ENCODE results near the gene NRG2.

DNA sequence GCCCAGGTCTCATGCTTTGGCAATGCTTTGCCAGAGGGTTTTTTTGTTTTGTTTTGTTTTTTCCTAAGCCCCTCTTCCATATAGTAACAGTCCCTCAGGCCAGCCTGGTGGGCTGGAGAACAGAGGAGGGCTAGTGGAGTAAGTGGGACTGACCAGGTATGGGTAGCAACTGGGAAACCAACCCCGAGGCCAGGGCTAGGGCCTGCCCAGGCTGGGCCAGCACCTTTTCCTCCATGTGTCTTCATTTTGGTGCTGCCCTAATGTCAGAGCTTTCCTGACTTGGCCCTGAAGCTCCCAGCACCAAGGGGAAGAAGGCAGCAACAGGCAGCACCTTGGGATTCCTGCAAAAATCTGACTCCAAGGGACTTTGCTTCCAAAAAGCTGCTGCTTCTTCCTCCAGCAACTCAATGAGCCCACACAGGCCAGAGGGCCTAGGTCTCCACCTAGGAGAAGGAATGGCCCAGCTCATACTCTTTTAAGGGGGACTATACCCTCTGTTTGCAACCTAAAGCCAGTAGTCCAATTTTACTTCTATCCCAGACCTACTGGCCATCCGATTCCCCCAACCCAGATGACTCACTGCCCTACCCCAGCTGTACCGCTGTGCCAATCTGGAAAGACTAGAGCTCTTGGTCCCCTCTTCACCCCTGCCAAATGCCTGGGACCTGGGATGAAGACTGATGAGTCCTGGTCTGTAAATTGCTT lies 142.4 kb downstream of the NRG2 start:
- TF ChIP-seq, protein P1, sequence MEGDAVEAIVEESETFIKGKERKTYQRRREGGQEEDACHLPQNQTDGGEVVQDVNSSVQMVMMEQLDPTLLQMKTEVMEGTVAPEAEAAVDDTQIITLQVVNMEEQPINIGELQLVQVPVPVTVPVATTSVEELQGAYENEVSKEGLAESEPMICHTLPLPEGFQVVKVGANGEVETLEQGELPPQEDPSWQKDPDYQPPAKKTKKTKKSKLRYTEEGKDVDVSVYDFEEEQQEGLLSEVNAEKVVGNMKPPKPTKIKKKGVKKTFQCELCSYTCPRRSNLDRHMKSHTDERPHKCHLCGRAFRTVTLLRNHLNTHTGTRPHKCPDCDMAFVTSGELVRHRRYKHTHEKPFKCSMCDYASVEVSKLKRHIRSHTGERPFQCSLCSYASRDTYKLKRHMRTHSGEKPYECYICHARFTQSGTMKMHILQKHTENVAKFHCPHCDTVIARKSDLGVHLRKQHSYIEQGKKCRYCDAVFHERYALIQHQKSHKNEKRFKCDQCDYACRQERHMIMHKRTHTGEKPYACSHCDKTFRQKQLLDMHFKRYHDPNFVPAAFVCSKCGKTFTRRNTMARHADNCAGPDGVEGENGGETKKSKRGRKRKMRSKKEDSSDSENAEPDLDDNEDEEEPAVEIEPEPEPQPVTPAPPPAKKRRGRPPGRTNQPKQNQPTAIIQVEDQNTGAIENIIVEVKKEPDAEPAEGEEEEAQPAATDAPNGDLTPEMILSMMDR (IDR thresholded peaks at IDR 0.05): no peak
- TF ChIP-seq POLR2A (IDR thresholded peaks at IDR 0.05): no peak

All from thyroid gland (tissue), 4 donors.